Measurements from ENCODE around the gene MED26.
"Not testable (repeated sequence)": the region's sequence is repeated elsewhere in the genome, so short reads cannot be mapped to it uniquely, and the experiment has no call there.

MED26 gene

GRCh38 chr19:16554776-16555175, 73.2 kb downstream of the MED26 start:
- H3K27ac ChIP-seq (ENCODE audit: low read depth, low read length), result no peak overlapping the region
- H2AFZ ChIP-seq (ENCODE audit: low read length, unreplicated experiment), result no peak overlapping the region
- no peak overlapping the region for H3K4me3 ChIP-seq (ENCODE audit: low read depth, low read length)
- no peaks in the 10 kb centered on the region; the same call in 1 of the 2 replicates for H3K36me3 ChIP-seq (ENCODE audit: insufficient read depth, low read length)
- H3K27me3 ChIP-seq (ENCODE audit: insufficient read depth, low read length), result no peaks in the 10 kb centered on the region
- no peaks in the 10 kb centered on the region for H3K79me2 ChIP-seq (ENCODE audit: control insufficient read depth, insufficient read depth, low read length, unreplicated experiment)
- H3K4me1 ChIP-seq (ENCODE audit: control insufficient read depth, insufficient read depth, low read length, unreplicated experiment), result no peaks in the 10 kb centered on the region

- H3K79me2 ChIP-seq (ENCODE audit: control insufficient read depth, insufficient read depth, low read length, unreplicated experiment); H3K4me3 ChIP-seq (ENCODE audit: low read depth, low read length); H2AFZ ChIP-seq (ENCODE audit: low read length, unreplicated experiment); H3K27ac ChIP-seq (ENCODE audit: low read depth, low read length); H3K27me3 ChIP-seq (ENCODE audit: insufficient read depth, low read length); H3K36me3 ChIP-seq (ENCODE audit: insufficient read depth, low read length); H3K4me1 ChIP-seq (ENCODE audit: control insufficient read depth, insufficient read depth, low read length, unreplicated experiment): not testable (repeated sequence)
Measured at GRCh38 chr19:16551902-16552301, 76.1 kb downstream of the MED26 start.

GRCh38 chr19:16548956-16549355, 79.0 kb downstream of the MED26 start:
- no peak overlapping the region for H2AFZ ChIP-seq (ENCODE audit: low read length, unreplicated experiment)
- H3K36me3 ChIP-seq (ENCODE audit: insufficient read depth, low read length), result no peaks in the 10 kb centered on the region; the same call in 1 of the 2 replicates
- peaks cover 1% of the 10 kb centered on the region for H3K79me2 ChIP-seq (ENCODE audit: control insufficient read depth, insufficient read depth, low read length, unreplicated experiment)
- H3K4me1 ChIP-seq (ENCODE audit: control insufficient read depth, insufficient read depth, low read length, unreplicated experiment), result no peaks in the 10 kb centered on the region
- no peak overlapping the region for H3K27ac ChIP-seq (ENCODE audit: low read depth, low read length)
- no peak overlapping the region for H3K4me3 ChIP-seq (ENCODE audit: low read depth, low read length)
- H3K27me3 ChIP-seq (ENCODE audit: insufficient read depth, low read length), result no peaks in the 10 kb centered on the region

DNA sequence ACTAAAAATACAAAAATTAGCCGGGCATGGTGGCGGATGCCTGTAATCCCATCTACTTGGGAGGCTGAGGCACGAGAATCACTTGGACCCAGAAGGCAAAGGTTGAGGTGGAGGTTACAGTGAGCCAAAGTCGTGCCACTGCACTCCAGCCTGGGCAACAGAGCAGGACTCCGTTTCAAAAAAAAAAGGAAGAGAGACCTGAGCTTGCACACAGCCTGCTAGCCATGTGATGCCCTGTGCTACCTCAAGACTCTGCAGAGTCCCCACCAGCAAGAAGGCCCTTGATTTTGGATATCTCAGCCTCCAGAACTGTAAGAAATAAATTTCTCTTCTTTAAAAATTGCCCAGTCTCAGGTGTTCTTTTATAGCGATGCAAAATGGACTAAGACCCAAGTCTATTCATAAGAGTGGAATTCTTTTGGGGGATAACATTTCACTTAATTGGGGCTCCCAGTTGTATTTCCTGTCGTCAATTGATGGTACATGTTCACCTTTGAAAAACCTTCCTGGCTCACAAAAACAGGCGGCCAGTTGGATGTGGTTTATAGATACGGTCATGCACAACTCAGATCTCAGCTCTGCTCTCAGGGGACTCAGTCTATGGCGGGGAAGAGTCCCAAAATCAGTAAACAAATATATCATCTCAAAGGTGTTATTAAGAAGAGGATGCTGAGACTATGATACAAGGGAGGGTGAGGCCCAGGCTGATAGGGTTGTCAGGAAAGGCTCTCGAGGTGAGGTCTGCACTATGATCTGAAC, 83.4 kb downstream of the MED26 start:
- Histone ChIP-seq H3K27ac (ENCODE audit: low read depth, low read length) (no peak overlapping the region), H3K4me3 (ENCODE audit: low read depth, low read length) (no peak overlapping the region), H3K79me2 (ENCODE audit: control insufficient read depth, insufficient read depth, low read length, unreplicated experiment) (peaks cover 41% of the 10 kb centered on the region)

DNA sequence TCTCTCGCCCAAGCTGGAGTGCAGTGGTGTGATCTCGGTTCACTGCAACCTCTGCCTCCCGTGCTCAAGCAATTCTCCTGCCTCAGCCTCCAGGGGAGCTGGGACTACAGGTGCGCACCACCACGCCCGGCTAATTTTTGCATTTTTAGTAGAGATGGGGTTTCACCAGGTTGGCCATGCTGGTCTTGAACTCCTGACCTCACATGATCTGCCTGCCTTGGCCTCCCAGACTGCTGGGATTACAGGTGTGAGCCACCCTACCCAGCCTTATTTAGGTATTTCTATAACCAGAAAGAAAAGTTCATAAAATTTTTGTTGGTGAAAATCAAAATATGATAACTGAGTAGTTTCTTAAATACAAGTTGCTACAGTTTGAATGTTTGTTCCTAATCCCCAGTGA, 84.3 kb downstream of the MED26 start:
- H3K79me2 ChIP-seq (ENCODE audit: control insufficient read depth, insufficient read depth, low read length, unreplicated experiment), result peaks cover 47% of the 10 kb centered on the region
- H3K4me3 ChIP-seq (ENCODE audit: low read depth, low read length), result peak overlapping the region; percentile 95
- H3K27me3 ChIP-seq (ENCODE audit: insufficient read depth, low read length); H3K36me3 ChIP-seq (ENCODE audit: insufficient read depth, low read length); H3K27ac ChIP-seq (ENCODE audit: low read depth, low read length); H2AFZ ChIP-seq (ENCODE audit: low read length, unreplicated experiment); H3K4me1 ChIP-seq (ENCODE audit: control insufficient read depth, insufficient read depth, low read length, unreplicated experiment): not testable (repeated sequence)

More for the DNA sequence above, 83.4 kb downstream of the MED26 start:
- Histone ChIP-seq H3K36me3 (ENCODE audit: insufficient read depth, low read length) (no peaks in the 10 kb centered on the region), H3K4me1 (ENCODE audit: control insufficient read depth, insufficient read depth, low read length, unreplicated experiment) (peaks cover 9% of the 10 kb centered on the region), H3K27me3 (ENCODE audit: insufficient read depth, low read length) (no peaks in the 10 kb centered on the region), H2AFZ (ENCODE audit: low read length, unreplicated experiment) (no peak overlapping the region)

- H3K27me3 ChIP-seq (ENCODE audit: insufficient read depth, low read length), result no peaks in the 10 kb centered on the region
- peak overlapping the region; percentile 49; the same call in 1 of the 2 replicates for H3K27ac ChIP-seq (ENCODE audit: low read depth, low read length)
- peaks cover 53% of the 10 kb centered on the region for H3K79me2 ChIP-seq (ENCODE audit: control insufficient read depth, insufficient read depth, low read length, unreplicated experiment)
- peak overlapping the region; percentile 95 for H3K4me3 ChIP-seq (ENCODE audit: low read depth, low read length)
- peak overlapping the region; percentile 73 for H2AFZ ChIP-seq (ENCODE audit: low read length, unreplicated experiment)
- no peaks in the 10 kb centered on the region for H3K36me3 ChIP-seq (ENCODE audit: insufficient read depth, low read length)
- H3K4me1 ChIP-seq (ENCODE audit: control insufficient read depth, insufficient read depth, low read length, unreplicated experiment), result peaks cover 9% of the 10 kb centered on the region
Measured at GRCh38 chr19:16542910-16543472, 85.0 kb downstream of the MED26 start.

- no peaks in the 10 kb centered on the region for H3K27me3 ChIP-seq (ENCODE audit: insufficient read depth, low read length)
- H2AFZ ChIP-seq (ENCODE audit: low read length, unreplicated experiment), result peak within 1 kb of the TSS; percentile 73
- H3K27ac ChIP-seq (ENCODE audit: low read depth, low read length), result peak within 1 kb of the TSS; percentile 81
- H3K4me1 ChIP-seq (ENCODE audit: control insufficient read depth, insufficient read depth, low read length, unreplicated experiment), result peaks cover 9% of the 10 kb centered on the region
- no peaks in the 10 kb centered on the region for H3K36me3 ChIP-seq (ENCODE audit: insufficient read depth, low read length)
- peak within 1 kb of the TSS; percentile 95 for H3K4me3 ChIP-seq (ENCODE audit: low read depth, low read length)
- peaks cover 60% of the 10 kb centered on the region for H3K79me2 ChIP-seq (ENCODE audit: control insufficient read depth, insufficient read depth, low read length, unreplicated experiment)
Measured at GRCh38 chr19:16542045-16542909, 85.7 kb downstream of the MED26 start, which contains the start of gene CHERP. TSS of gene CHERP (minus strand) at chr19:16542437. CDS start at chr19:16542378, 59 bp downstream.

GRCh38 chr19:16541526-16542044, 86.4 kb downstream of the MED26 start:
- peak overlapping the region; percentile 62 for H2AFZ ChIP-seq (ENCODE audit: low read length, unreplicated experiment)
- H3K27ac ChIP-seq (ENCODE audit: low read depth, low read length), result peak overlapping the region; percentile 81
- peaks cover 66% of the 10 kb centered on the region for H3K79me2 ChIP-seq (ENCODE audit: control insufficient read depth, insufficient read depth, low read length, unreplicated experiment)
- peaks cover 9% of the 10 kb centered on the region for H3K4me1 ChIP-seq (ENCODE audit: control insufficient read depth, insufficient read depth, low read length, unreplicated experiment)
- no peaks in the 10 kb centered on the region for H3K27me3 ChIP-seq (ENCODE audit: insufficient read depth, low read length)
- H3K4me3 ChIP-seq (ENCODE audit: low read depth, low read length), result peak overlapping the region; percentile 95
- no peaks in the 10 kb centered on the region for H3K36me3 ChIP-seq (ENCODE audit: insufficient read depth, low read length)

GRCh38 chr19:16540948-16541347, 87.1 kb downstream of the MED26 start:
- no peak overlapping the region for H2AFZ ChIP-seq (ENCODE audit: low read length, unreplicated experiment)
- peak overlapping the region; percentile 95 for H3K4me3 ChIP-seq (ENCODE audit: low read depth, low read length)
- no peaks in the 10 kb centered on the region for H3K27me3 ChIP-seq (ENCODE audit: insufficient read depth, low read length)
- peaks cover 9% of the 10 kb centered on the region for H3K4me1 ChIP-seq (ENCODE audit: control insufficient read depth, insufficient read depth, low read length, unreplicated experiment)
- H3K36me3 ChIP-seq (ENCODE audit: insufficient read depth, low read length), result no peaks in the 10 kb centered on the region
- H3K27ac ChIP-seq (ENCODE audit: low read depth, low read length), result 0 out of 2 replicates have a peak overlapping the region, but pooled peaks have one; percentile 81
- H3K79me2 ChIP-seq (ENCODE audit: control insufficient read depth, insufficient read depth, low read length, unreplicated experiment), result peaks cover 72% of the 10 kb centered on the region

- no peaks in the 10 kb centered on the region for H3K27me3 ChIP-seq (ENCODE audit: insufficient read depth, low read length)
Measured at GRCh38 chr19:16537111-16537510, 90.9 kb downstream of the MED26 start.

More at GRCh38 chr19:16537111-16537510, 90.9 kb downstream of the MED26 start:
- Histone ChIP-seq H3K4me3 (ENCODE audit: low read depth, low read length) (no peak overlapping the region), H3K4me1 (ENCODE audit: control insufficient read depth, insufficient read depth, low read length, unreplicated experiment) (peaks cover 6% of the 10 kb centered on the region), H3K79me2 (ENCODE audit: control insufficient read depth, insufficient read depth, low read length, unreplicated experiment) (peaks cover 62% of the 10 kb centered on the region), H3K27ac (ENCODE audit: low read depth, low read length) (no peak overlapping the region), H2AFZ (ENCODE audit: low read length, unreplicated experiment) (no peak overlapping the region), H3K36me3 (ENCODE audit: insufficient read depth, low read length) (no peaks in the 10 kb centered on the region)
